HT-29 (cell line): ENCODE results near the gene BCL2. TPM values are rescaled to one million over a fixed set of nuclear protein-coding genes. Genes with fewer than 3 reads are reported as not detected.

Experiments used
- DNase-seq: peaks from one replicate; pipeline ENCODE4 v3.0.0-alpha.2; 2015; ENCODE audit warnings: low spot score
- total RNA-seq: library from RNA; depleted of rRNA; stranded (reverse); fragments of >200 nt; shearing (Covaris generic); gene quantifications from 2 replicates; pipeline ENCODE4 v1.2.3, GENCODE V29; 2014

BCL2 gene
- total RNA-seq, 1 experiment from 2014 or later = 0.36 TPM

DNA sequence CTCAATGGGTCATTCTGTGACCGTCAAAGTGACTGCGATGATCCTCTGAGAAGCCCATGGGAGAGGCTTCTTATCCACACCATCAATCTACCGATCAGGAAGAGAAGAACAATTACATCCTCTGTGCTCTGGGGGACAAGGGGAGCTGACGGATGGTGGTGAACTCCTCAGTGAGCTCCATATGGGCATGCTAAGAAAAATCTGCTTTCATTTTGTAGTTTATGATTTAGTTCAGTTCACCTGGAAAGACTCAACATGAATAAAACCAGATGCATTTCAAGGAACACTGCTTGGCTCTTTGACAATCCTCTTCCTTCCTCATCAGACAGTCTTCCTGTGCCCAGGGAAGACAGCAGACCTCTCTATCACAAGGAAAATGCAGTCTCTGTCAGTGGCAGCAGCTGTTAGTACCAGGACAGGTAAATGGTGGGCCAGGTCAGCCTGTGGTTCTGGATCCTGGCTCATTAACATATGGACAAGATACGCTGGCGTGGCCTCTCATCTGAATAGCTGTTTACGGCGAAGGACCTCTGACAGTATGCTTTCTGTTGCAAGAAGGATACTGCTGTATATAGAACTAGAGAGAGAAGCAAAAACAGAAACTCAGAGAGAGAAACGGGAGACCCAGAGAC is 176.9 kb downstream of the BCL2 start:
- no peak for DNase-seq

GRCh38 chr18:63141778-63142176 is 177.8 kb downstream of the BCL2 start:
- DNase-seq = no peak

DNA sequence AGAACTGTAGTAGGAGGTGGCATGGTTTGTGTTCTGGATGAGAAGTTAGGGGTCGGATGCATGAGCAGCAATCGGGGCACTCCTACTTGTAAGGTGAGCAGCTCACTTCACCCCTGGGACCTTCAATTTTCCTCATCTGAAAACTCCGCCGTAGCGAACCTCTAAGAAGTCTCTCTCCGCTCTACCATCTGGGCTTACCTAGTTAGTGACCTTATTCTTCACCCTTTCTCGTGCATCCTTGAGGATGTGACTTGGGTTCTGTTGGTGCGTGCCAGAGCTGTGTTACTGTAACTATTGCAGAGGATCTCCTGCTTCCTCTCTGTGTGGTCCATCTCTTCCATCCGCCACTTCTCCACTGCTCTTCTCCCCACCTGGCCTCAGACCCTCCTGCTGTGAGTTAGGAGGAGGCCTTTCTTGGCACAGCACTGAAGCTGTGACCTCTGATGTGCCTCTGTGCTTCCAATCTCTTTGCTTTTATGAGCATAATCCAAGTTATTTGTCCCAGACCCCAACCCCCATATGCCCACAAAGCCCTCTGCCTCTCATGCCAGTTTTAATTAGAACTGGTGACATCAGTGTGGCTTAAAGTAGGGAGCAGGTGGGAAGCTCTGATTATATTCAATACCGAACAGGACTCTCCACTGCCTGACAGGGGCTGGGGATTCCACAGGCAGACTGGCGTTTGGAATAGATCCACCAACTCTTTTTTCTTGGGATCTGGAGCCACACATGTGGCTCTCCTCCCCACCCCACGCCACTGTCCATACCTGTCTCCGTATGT is 178.4 kb downstream of the BCL2 start:
- DNase-seq = no peak

GRCh38 chr18:63140038-63140450 is 179.5 kb downstream of the BCL2 start:
- DNase-seq = no peak

GRCh38 chr18:63138436-63139340 is 180.9 kb downstream of the BCL2 start:
- no peak for DNase-seq

GRCh38 chr18:63137999-63138435 is 181.6 kb downstream of the BCL2 start:
- no peak for DNase-seq

DNA sequence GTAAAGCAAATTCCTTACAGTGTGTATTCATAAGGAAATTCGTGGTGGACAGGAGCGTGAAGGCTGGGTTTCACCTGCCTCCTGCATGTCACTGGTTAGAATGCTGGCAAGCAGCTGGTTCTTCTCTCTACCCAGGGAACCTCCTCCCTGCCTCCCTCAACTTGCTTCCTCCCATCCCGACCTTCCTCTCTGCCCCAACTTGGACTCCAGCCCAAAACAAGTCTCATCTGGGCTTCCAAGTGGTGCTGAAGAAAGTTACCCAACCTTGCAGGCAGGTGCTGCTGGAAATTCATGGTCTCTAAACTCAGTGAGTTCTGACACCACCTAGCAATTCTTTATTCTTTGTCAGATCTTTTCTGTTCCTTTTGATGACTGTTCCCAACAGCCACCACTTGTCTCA is 184.5 kb downstream of the BCL2 start:
- no peak for DNase-seq

DNA sequence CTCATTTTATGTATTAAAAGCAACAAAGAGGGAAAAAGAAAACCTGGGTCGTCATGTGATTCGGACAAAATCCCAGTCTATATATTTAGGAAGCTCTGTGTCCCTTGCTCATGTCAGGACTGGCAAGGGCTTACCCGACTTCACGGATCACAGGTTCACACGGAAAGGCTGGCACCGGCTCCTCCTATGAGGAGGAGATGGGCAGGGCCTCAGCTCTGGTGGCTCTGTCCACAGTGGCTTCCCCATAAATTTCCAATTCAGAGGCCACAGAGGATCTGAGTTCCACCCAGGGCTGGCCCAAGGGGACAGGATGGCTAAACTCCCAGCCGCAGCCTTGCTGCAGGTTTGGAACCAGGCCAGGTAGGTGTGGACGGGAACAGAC is 186.8 kb downstream of the BCL2 start:
- DNase-seq = no peak

DNA sequence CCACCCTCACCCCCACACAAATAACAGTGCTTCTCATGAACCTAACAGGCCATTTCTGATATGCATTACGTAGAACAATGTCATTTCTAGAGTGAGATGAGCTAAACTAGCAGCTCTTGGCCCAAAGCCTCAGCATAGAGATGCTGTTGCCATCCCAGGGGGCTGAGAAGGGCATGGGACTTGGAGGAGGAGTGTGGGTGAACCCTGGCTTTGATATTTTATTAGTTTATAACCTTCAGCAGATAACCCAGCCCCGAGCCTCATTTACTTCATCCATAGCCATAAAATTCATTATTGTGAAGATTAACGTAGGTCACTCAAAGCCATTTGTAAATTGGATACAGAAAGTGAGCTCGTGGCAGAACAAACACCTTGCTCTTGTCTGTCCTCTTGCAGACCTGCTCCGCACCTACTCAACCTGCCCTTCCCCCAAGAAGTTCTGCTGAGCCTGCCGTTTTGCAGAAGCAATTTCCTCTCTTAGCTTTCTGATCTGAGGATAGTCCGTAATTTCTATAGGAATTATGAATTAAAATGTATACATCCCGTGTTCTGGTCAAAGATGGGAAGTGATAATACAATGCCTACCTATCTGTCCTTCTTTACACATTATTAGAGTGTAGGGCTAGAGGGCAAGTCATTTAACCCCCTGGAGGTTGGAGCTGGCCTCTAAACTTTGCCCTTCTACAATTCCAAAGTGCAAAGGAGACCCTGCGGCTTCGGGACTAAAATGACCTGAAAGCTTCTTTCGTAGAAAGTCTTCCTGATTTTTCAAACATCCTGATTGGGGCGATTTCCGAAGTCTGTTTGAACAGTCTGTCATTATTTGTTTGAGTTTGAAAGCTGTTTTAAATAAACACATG is 187.4 kb downstream of the BCL2 start:
- no peak for DNase-seq

DNA sequence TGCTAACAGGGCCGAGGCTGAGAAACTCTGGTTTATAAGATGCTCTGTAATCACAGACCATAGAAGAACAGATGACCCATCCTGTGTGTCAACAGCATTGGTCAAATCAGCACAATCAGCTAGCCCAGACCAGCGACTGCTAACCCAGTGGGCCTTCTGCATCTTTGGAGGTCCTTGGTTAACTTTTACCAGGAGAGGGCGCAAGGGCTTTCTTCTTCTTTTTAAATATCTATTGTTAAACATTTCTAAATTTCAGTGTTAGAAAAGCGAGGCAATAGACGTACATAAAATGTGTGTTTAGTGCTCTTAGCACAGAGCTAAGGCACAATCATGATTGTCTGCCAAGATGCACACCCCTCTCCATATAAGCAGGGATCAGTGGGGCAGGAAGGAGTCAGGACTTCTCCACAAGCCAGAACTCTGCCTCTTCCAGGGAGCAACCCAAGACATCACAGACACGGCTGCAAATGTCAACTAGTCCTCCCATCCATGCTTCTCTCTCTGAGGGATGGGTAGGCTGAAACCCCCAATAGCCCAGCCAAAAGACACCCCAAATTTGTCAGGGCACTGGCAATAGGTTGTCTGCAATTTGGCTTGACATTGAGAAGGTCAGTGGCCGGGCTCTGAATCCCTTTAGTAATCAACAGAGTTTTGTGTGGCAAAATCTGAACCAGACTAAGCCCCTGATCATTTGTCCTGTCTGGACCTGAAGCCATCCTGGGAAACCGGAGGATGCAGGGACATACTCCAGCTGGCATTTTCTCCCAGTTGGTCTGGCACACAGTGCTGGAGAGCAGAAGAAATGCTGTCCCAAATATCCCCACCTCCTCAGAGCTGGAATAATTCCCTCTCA is 188.2 kb downstream of the BCL2 start:
- DNase-seq = peak; percentile 39

GRCh38 chr18:63130176-63130575 is 189.4 kb downstream of the BCL2 start:
- no peak for DNase-seq

- DNase-seq = no peak
Measured at GRCh38 chr18:63128237-63128974, 191.2 kb downstream of the BCL2 start.

- DNase-seq = no peak
Measured at GRCh38 chr18:63126134-63127069, 193.2 kb downstream of the BCL2 start.

- no peak for DNase-seq
Measured at GRCh38 chr18:63120620-63121019, 198.9 kb downstream of the BCL2 start.

DNA sequence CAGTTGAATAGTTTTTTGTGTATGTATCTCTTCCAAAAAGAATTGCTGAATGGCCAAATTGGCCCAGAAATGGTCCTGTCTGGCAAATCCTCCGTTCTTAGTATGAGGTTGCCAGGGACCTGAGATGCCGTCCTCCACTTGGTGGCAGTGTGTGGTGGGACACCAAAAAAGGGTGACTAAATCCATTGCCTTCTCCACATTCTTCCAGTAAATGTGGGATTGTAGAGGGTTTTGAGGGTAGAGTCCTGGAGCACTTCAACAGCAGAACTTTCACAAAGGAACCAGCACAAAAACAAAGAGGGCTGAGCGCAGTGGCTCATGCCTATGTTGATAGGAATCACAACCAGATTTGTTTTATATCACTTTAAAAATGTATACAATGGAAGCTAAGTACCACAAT is 199.9 kb downstream of the BCL2 start:
- DNase-seq = peak; percentile 15

- no peak for DNase-seq
Measured at GRCh38 chr18:63113899-63114565, 205.5 kb downstream of the BCL2 start.

DNA sequence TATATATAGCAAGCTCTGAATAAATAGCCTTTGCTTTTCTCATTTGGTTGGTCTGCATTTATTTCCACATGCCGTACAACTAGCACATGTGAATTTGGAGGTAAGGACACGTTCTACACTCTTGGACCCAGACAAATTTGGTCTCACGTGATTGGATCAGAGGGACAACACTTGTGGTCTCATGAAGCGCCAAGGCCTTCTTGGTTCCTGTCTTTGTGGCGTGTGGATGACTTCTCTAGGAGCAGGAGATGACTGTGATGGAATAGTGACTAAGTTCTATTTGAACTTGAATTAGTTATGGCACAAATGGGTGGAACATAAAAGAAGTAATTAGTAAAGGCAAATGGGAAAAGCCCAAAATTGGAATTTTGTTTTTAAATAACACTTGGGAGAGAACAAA is 206.9 kb downstream of the BCL2 start:
- DNase-seq = no peak
